ENCODE results near the gene NIN. TPM values are rescaled to one million over a fixed set of nuclear protein-coding genes. Genes with fewer than 3 reads are reported as not detected.

Gene NIN
- total RNA-seq, 2 donors from 2014 or later, result 31.0 to 37.4 TPM

DNA sequence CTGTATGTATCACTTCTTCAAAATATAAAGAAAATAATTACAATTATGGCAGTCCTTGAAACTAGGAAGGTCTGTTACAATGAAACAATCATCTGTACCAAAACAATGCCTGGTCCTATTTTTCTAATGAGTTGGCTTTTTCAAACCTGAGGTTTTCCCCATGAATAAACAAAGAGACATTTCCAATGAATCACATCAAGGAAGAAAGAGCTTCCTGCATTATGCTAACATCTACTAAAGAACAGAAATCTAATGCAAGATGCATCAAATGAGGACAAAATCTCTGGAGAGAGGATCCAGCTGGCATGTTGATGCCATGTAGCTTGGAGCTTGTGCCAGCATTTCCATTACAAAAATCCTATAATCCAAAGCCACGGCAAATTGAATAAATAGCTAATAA is 29.3 kb downstream of the NIN start:
- no peak for DNase-seq (ENCODE audit: low spot score)
- Histone ChIP-seq H3K36me3 (no peaks in the 10 kb centered on the region), H3K27me3 (replicated peaks; ENCODE audit: insufficient read depth) (no peaks in the 10 kb centered on the region), H3K4me1 (ENCODE audit: control insufficient read depth in 1 of 2, low read depth in 2 of 2) (peaks cover 12 to 19% of the 10 kb centered on the region in 2 donors), H3K27ac (no peak overlapping the region), H3K4me3 (no peak overlapping the region), H3K9me3 (no peaks in the 10 kb centered on the region)
- TF ChIP-seq, protein P1, sequence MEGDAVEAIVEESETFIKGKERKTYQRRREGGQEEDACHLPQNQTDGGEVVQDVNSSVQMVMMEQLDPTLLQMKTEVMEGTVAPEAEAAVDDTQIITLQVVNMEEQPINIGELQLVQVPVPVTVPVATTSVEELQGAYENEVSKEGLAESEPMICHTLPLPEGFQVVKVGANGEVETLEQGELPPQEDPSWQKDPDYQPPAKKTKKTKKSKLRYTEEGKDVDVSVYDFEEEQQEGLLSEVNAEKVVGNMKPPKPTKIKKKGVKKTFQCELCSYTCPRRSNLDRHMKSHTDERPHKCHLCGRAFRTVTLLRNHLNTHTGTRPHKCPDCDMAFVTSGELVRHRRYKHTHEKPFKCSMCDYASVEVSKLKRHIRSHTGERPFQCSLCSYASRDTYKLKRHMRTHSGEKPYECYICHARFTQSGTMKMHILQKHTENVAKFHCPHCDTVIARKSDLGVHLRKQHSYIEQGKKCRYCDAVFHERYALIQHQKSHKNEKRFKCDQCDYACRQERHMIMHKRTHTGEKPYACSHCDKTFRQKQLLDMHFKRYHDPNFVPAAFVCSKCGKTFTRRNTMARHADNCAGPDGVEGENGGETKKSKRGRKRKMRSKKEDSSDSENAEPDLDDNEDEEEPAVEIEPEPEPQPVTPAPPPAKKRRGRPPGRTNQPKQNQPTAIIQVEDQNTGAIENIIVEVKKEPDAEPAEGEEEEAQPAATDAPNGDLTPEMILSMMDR (IDR thresholded peaks at IDR 0.05), result no peak
- no peak for ATAC-seq (ENCODE audit: insufficient number of reproducible peaks, low FRiP score, low read depth)

DNA sequence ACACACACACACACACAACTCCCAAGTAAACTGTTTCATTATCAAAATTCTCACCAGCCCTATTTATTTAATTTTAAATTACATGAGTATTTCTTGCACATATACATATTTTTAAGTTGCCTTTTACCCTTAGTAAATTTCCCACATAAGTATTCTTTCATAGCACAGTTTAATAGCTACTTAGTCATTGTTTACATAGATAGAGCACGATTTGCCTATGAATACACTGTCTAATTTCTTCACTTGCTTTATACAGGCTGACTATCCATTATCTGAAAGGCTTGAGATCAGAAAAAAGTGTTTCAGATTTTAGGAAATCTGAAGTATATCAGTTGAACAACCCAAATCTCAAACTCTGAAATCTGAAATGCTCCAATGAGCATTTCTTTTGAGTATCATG is 30.9 kb downstream of the NIN start:
- no peaks in the 10 kb centered on the region for H3K36me3 ChIP-seq
- ATAC-seq (ENCODE audit: insufficient number of reproducible peaks, low FRiP score, low read depth), result no peak
- H3K27ac ChIP-seq, result no peak overlapping the region
- TF ChIP-seq, protein P1 (IDR thresholded peaks at IDR 0.05), result no peak
- no peak overlapping the region for H3K4me3 ChIP-seq
- no peak for DNase-seq (ENCODE audit: low spot score)
- no peaks in the 10 kb centered on the region for H3K27me3 ChIP-seq (replicated peaks; ENCODE audit: insufficient read depth)
- no peaks in the 10 kb centered on the region for H3K9me3 ChIP-seq
- peaks cover 12 to 34% of the 10 kb centered on the region in 2 donors for H3K4me1 ChIP-seq (ENCODE audit: control insufficient read depth in 1 of 2, low read depth in 2 of 2)

DNA sequence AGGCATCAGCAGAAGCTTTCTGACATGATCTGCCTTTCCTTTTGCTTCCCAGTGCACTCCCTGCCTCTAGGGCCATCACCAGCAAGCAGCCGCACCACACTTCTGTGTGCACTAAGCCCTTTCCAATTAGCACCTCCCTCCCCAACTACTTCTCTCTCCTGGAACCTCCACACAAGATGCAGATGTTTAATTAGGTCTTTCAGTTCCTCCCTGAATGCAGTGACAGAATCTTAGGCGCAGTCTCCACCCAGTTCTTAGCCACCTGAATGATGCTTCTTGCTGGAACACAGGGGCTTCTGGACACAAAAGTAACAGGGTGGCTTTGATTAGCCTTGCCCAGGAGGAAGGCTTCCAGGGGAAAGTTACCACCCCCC is 32.9 kb downstream of the NIN start:
- no peak overlapping the region for H3K4me3 ChIP-seq
- no peaks in the 10 kb centered on the region for H3K27me3 ChIP-seq (replicated peaks; ENCODE audit: insufficient read depth)
- TF ChIP-seq, protein P1 (IDR thresholded peaks at IDR 0.05), result no peak
- H3K4me1 ChIP-seq (ENCODE audit: control insufficient read depth in 1 of 2, low read depth in 2 of 2), result peaks cover 0 to 17% of the 10 kb centered on the region in 2 donors
- no peak overlapping the region for H3K27ac ChIP-seq
- ATAC-seq (ENCODE audit: insufficient number of reproducible peaks, low FRiP score, low read depth) (no peak), DNase-seq (ENCODE audit: low spot score) (no peak)
- H3K9me3 ChIP-seq, result no peaks in the 10 kb centered on the region
- no peaks in the 10 kb centered on the region for H3K36me3 ChIP-seq

DNA sequence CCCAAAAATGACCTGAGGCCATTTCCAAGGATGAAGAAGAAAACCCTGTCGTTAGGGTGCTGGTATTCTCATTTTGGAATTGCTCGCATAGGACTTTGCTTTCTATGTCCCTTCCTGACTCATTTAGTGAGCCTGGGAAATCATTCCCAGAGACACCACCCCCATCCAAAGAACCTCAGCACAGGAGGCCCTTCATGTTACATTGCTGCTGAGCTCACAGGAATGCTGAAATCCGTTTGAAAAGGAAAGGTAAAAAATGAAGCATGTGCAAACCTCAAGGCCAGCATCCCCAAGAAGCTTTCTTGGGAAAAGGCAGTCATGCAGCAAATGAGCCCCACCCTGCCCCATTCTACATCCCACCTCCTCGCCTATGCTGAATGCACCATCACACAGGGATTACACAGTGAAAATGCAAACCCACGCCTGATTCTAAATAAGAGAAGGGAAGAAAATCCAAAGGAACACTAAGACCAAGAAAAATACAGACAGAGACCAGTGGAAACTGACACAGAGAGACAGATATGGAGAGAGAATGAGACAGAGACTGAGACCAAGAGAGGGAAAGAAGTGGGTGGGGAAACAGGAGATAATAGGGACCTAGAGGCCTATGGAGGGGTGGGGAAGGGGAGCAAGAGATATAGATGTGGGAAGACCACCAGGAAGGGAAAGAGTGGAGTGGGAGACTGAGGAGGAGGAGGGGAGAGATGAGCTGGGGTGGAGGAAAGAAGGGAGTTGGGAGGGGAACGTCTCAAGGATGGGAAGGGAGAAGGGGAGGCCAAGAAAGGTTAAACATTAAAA is 33.5 kb downstream of the NIN start:
- DNase-seq (ENCODE audit: low spot score) (no peak), ATAC-seq (ENCODE audit: insufficient number of reproducible peaks, low FRiP score, low read depth) (no peak)
- Histone ChIP-seq H3K27ac (no peak overlapping the region), H3K27me3 (replicated peaks; ENCODE audit: insufficient read depth) (no peaks in the 10 kb centered on the region), H3K4me1 (ENCODE audit: control insufficient read depth in 1 of 2, low read depth in 2 of 2) (peaks cover 0 to 19% of the 10 kb centered on the region in 2 donors), H3K36me3 (no peaks in the 10 kb centered on the region), H3K9me3 (no peaks in the 10 kb centered on the region), H3K4me3 (no peak overlapping the region)
- TF ChIP-seq, protein P1 (IDR thresholded peaks at IDR 0.05), result no peak

DNA sequence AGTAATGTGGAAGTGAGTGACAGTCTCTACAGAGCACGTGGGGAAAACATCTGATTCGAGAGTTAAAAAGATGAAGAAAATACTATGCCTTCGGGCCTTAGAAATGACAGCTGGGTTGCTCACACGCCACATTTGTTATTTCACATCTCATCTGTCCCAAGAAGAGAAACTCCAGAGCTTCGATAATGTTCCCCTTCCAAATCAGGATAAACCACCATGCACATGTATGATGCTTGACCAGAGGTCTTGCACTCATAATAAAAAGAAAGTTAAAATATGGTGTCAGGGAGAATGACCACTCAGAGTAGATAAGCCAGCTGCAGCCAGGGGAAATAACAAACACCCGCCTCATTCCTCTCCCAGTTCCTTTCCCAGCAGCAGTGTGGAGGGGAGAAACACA is 34.6 kb downstream of the NIN start:
- ATAC-seq (ENCODE audit: insufficient number of reproducible peaks, low FRiP score, low read depth) (no peak), DNase-seq (ENCODE audit: low spot score) (no peak)
- Histone ChIP-seq H3K9me3 (no peaks in the 10 kb centered on the region), H3K36me3 (no peaks in the 10 kb centered on the region), H3K27me3 (replicated peaks; ENCODE audit: insufficient read depth) (no peaks in the 10 kb centered on the region), H3K27ac (no peak overlapping the region), H3K4me1 (ENCODE audit: control insufficient read depth in 1 of 2, low read depth in 2 of 2) (peaks cover 0 to 30% of the 10 kb centered on the region in 2 donors), H3K4me3 (no peak overlapping the region)
- TF ChIP-seq, protein P1 (IDR thresholded peaks at IDR 0.05), result no peak
